ENCODE measurements around the gene GPSM3. TPM values are rescaled to one million over a fixed set of nuclear protein-coding genes. Genes with fewer than 3 reads are reported as not detected.

The GPSM3 gene
- total and polyA plus RNA-seq, 2 of the 13 experiments (the other 11 are each of a cell fraction or from before 2014, with no cell fraction given) = 0.18 to 6.2 TPM

DNA sequence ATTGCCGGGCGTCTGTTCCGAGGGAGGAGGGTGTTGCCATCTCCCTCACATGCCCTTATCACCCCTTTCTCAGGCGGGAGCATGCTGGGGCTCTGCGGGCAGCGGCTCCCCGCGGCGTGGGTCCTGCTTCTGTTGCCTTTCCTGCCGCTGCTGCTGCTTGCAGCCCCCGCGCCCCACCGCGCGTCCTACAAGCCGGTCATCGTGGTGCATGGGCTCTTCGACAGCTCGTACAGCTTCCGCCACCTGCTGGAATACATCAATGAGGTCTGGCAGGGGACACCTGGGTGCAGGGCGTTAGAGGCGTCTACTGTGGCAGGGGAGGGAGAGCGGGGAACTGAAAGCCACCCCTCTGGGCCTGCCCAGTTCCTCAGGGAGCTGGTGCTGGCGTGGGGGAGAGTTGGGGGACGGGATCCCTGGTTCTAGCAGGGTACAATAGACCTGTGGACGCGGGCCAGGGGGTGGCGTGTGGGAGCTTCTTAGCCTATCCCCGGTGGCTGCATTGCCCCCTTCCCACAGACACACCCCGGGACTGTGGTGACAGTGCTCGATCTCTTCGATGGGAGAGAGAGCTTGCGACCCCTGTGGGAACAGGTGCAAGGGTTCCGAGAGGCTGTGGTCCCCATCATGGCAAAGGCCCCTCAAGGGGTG is 37.8 kb downstream of the GPSM3 start (continued):
- TF ChIP-seq, protein P1, sequence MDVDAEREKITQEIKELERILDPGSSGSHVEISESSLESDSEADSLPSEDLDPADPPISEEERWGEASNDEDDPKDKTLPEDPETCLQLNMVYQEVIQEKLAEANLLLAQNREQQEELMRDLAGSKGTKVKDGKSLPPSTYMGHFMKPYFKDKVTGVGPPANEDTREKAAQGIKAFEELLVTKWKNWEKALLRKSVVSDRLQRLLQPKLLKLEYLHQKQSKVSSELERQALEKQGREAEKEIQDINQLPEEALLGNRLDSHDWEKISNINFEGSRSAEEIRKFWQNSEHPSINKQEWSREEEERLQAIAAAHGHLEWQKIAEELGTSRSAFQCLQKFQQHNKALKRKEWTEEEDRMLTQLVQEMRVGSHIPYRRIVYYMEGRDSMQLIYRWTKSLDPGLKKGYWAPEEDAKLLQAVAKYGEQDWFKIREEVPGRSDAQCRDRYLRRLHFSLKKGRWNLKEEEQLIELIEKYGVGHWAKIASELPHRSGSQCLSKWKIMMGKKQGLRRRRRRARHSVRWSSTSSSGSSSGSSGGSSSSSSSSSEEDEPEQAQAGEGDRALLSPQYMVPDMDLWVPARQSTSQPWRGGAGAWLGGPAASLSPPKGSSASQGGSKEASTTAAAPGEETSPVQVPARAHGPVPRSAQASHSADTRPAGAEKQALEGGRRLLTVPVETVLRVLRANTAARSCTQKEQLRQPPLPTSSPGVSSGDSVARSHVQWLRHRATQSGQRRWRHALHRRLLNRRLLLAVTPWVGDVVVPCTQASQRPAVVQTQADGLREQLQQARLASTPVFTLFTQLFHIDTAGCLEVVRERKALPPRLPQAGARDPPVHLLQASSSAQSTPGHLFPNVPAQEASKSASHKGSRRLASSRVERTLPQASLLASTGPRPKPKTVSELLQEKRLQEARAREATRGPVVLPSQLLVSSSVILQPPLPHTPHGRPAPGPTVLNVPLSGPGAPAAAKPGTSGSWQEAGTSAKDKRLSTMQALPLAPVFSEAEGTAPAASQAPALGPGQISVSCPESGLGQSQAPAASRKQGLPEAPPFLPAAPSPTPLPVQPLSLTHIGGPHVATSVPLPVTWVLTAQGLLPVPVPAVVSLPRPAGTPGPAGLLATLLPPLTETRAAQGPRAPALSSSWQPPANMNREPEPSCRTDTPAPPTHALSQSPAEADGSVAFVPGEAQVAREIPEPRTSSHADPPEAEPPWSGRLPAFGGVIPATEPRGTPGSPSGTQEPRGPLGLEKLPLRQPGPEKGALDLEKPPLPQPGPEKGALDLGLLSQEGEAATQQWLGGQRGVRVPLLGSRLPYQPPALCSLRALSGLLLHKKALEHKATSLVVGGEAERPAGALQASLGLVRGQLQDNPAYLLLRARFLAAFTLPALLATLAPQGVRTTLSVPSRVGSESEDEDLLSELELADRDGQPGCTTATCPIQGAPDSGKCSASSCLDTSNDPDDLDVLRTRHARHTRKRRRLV (CRISPR knock-in tag; IDR thresholded peaks at IDR 0.05) = peak; percentile 26; the same call in 1 of the 2 replicates
- TF ChIP-seq KLF11 (CRISPR knock-in tag; IDR thresholded peaks at IDR 0.05) = no peak
- TF ChIP-seq TEAD3 (CRISPR knock-in tag; optimal IDR thresholded peaks at IDR 0.05; ENCODE audit: borderline replicate concordance) = no peak
- TF ChIP-seq ARNT2 (CRISPR knock-in tag; IDR thresholded peaks at IDR 0.05; ENCODE audit: low read depth) = peak; percentile 56; the same call in 1 of the 2 replicates
- no peak for TF ChIP-seq CBFB (CRISPR knock-in tag; IDR thresholded peaks at IDR 0.05)
- no peak for TF ChIP-seq ZFP37 (CRISPR knock-in tag; IDR thresholded peaks at IDR 0.05; ENCODE audit: borderline replicate concordance)
- TF ChIP-seq MTA1 (CRISPR knock-in tag; IDR thresholded peaks at IDR 0.05; ENCODE audit: borderline replicate concordance) = peak; percentile 83; the same call in 1 of the 2 replicates
- no peak; the same call in 1 of the 2 replicates for TF ChIP-seq JUND (CRISPR knock-in tag; IDR thresholded peaks at IDR 0.05)
- TF ChIP-seq EEA1 (CRISPR knock-in tag; IDR thresholded peaks at IDR 0.05; ENCODE audit: borderline replicate concordance) = 0 out of 2 replicates have a peak, but pooled peaks have one; percentile 6
- TF ChIP-seq TCF12 (IDR thresholded peaks at IDR 0.05) = no peak
- peak; percentile 25; the same call in 1 of the 2 replicates for TF ChIP-seq TCF12 (CRISPR knock-in tag; IDR thresholded peaks at IDR 0.05)
- no peak for TF ChIP-seq MATR3 (CRISPR knock-in tag; IDR thresholded peaks at IDR 0.05)
- TF ChIP-seq, protein P2, sequence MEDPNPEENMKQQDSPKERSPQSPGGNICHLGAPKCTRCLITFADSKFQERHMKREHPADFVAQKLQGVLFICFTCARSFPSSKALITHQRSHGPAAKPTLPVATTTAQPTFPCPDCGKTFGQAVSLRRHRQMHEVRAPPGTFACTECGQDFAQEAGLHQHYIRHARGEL (CRISPR knock-in tag; IDR thresholded peaks at IDR 0.05) = no peak
- 0 out of 2 replicates have a peak, but pooled peaks have one; percentile 36 for TF ChIP-seq ZFP36L2 (CRISPR knock-in tag; IDR thresholded peaks at IDR 0.05)
- no peak for TF ChIP-seq ZNF570 (CRISPR knock-in tag; IDR thresholded peaks at IDR 0.05; ENCODE audit: borderline replicate concordance)
- TF ChIP-seq, protein P3, sequence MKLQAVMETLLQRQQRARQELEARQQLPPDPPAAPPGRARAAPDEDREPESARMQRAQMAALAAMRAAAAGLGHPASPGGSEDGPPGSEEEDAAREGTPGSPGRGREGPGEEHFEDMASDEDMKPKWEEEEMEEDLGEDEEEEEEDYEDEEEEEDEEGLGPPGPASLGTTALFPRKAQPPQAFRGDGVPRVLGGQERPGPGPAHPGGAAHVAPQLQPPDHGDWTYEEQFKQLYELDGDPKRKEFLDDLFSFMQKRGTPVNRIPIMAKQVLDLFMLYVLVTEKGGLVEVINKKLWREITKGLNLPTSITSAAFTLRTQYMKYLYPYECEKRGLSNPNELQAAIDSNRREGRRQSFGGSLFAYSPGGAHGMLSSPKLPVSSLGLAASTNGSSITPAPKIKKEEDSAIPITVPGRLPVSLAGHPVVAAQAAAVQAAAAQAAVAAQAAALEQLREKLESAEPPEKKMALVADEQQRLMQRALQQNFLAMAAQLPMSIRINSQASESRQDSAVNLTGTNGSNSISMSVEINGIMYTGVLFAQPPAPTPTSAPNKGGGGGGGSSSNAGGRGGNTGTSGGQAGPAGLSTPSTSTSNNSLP (IDR thresholded peaks at IDR 0.05; ENCODE audit: low read depth, low read length) = no peak
- TF ChIP-seq, protein P4, sequence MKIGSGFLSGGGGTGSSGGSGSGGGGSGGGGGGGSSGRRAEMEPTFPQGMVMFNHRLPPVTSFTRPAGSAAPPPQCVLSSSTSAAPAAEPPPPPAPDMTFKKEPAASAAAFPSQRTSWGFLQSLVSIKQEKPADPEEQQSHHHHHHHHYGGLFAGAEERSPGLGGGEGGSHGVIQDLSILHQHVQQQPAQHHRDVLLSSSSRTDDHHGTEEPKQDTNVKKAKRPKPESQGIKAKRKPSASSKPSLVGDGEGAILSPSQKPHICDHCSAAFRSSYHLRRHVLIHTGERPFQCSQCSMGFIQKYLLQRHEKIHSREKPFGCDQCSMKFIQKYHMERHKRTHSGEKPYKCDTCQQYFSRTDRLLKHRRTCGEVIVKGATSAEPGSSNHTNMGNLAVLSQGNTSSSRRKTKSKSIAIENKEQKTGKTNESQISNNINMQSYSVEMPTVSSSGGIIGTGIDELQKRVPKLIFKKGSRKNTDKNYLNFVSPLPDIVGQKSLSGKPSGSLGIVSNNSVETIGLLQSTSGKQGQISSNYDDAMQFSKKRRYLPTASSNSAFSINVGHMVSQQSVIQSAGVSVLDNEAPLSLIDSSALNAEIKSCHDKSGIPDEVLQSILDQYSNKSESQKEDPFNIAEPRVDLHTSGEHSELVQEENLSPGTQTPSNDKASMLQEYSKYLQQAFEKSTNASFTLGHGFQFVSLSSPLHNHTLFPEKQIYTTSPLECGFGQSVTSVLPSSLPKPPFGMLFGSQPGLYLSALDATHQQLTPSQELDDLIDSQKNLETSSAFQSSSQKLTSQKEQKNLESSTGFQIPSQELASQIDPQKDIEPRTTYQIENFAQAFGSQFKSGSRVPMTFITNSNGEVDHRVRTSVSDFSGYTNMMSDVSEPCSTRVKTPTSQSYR (CRISPR knock-in tag; IDR thresholded peaks at IDR 0.05; ENCODE audit: borderline replicate concordance) = peak; percentile 67
- TF ChIP-seq, protein P5, sequence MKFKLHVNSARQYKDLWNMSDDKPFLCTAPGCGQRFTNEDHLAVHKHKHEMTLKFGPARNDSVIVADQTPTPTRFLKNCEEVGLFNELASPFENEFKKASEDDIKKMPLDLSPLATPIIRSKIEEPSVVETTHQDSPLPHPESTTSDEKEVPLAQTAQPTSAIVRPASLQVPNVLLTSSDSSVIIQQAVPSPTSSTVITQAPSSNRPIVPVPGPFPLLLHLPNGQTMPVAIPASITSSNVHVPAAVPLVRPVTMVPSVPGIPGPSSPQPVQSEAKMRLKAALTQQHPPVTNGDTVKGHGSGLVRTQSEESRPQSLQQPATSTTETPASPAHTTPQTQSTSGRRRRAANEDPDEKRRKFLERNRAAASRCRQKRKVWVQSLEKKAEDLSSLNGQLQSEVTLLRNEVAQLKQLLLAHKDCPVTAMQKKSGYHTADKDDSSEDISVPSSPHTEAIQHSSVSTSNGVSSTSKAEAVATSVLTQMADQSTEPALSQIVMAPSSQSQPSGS (CRISPR knock-in tag; IDR thresholded peaks at IDR 0.05) = no peak
